ENCODE measurements around the gene RHBDL2.

GRCh38 chr1:38938722-38939260, 2.8 kb downstream of the RHBDL2 start:
- no peak for TF ChIP-seq CTCF (IDR thresholded peaks at IDR 0.05; ENCODE audit: insufficient read depth, low read length)
- TF ChIP-seq, protein P1, sequence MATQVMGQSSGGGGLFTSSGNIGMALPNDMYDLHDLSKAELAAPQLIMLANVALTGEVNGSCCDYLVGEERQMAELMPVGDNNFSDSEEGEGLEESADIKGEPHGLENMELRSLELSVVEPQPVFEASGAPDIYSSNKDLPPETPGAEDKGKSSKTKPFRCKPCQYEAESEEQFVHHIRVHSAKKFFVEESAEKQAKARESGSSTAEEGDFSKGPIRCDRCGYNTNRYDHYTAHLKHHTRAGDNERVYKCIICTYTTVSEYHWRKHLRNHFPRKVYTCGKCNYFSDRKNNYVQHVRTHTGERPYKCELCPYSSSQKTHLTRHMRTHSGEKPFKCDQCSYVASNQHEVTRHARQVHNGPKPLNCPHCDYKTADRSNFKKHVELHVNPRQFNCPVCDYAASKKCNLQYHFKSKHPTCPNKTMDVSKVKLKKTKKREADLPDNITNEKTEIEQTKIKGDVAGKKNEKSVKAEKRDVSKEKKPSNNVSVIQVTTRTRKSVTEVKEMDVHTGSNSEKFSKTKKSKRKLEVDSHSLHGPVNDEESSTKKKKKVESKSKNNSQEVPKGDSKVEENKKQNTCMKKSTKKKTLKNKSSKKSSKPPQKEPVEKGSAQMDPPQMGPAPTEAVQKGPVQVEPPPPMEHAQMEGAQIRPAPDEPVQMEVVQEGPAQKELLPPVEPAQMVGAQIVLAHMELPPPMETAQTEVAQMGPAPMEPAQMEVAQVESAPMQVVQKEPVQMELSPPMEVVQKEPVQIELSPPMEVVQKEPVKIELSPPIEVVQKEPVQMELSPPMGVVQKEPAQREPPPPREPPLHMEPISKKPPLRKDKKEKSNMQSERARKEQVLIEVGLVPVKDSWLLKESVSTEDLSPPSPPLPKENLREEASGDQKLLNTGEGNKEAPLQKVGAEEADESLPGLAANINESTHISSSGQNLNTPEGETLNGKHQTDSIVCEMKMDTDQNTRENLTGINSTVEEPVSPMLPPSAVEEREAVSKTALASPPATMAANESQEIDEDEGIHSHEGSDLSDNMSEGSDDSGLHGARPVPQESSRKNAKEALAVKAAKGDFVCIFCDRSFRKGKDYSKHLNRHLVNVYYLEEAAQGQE (IDR thresholded peaks at IDR 0.05; ENCODE audit: insufficient replicate concordance, low read depth): no peak
